Lung (tissue), 12 donors: Measurements from ENCODE around the gene LRTM2. TPM values are rescaled to one million over a fixed set of nuclear protein-coding genes. Genes with fewer than 3 reads are reported as not detected.

ENCODE experiments used
- ATAC-seq: fragments of 200-7000 bp; cut with Tn5 transposase; one replicate; pipeline ENCODE4 v1.9.1; 2020; ENCODE audit warnings: moderate number of reproducible peaks; ENCODE audit not compliant: insufficient read depth, low FRiP score
- DNase-seq, 3 donors: peaks; one replicate each; pipeline ENCODE4 v3.0.0-alpha.2; 2013 to 2017
- H3K27ac ChIP-seq, 2 donors: one replicate each; pipeline ENCODE4 v1.5.1; 2013; ENCODE audit warnings: mild to moderate bottlenecking in 2 of 2, moderate library complexity in 2 of 2, control low read depth in 1 of 2, inconsistent platforms in 1 of 2, low read depth in 1 of 2, low read length in 1 of 2
- H3K27me3 ChIP-seq, 3 donors: one replicate each; pipeline ENCODE4 v1.5.1; 2013; ENCODE audit warnings: low read length in 2 of 3; ENCODE audit not compliant: control insufficient read depth in 3 of 3, insufficient read depth in 3 of 3
- H3K36me3 ChIP-seq, 4 donors: one replicate each; pipeline ENCODE4 v1.5.1; 2013; ENCODE audit warnings: low read length in 4 of 4, mild to moderate bottlenecking in 1 of 4, moderate library complexity in 1 of 4; ENCODE audit not compliant: control insufficient read depth in 4 of 4, insufficient read depth in 4 of 4
- H3K4me1 ChIP-seq, 5 donors: one replicate each; pipeline ENCODE4 v1.5.1; 2013; ENCODE audit warnings: low read length in 5 of 5, mild to moderate bottlenecking in 2 of 5, moderate library complexity in 1 of 5; ENCODE audit not compliant: control insufficient read depth in 5 of 5, insufficient read depth in 5 of 5
- H3K4me3 ChIP-seq: one replicate; pipeline ENCODE4 v1.5.1; 2013; ENCODE audit warnings: mild to moderate bottlenecking, control low read depth, moderate library complexity
- H3K9ac ChIP-seq, 2 donors: one replicate each; pipeline ENCODE4 v1.5.1; 2013; ENCODE audit warnings: low read length in 2 of 2, control low read depth in 1 of 2; ENCODE audit not compliant: insufficient read depth in 1 of 2
- H3K9me3 ChIP-seq, 4 donors: one replicate each; pipeline ENCODE4 v1.5.1; 2013; ENCODE audit warnings: low read length in 3 of 4, mild to moderate bottlenecking in 1 of 4, moderate library complexity in 1 of 4; ENCODE audit not compliant: control insufficient read depth in 4 of 4, insufficient read depth in 3 of 4
- WGBS, 2 donors: extraction: QIAGEN DNeasy Blood & Tissue Kit; methylation state at CpG; one replicate each; pipeline ENCODE4 v1.1.7; 2013; 5-methylcytosine and 5-hydroxymethylcytosine counted together
- polyA plus RNA-seq, 2 donors: library from polyadenylated mRNA; stranded (reverse); fragments of 200-250 nt; gene quantifications; one replicate each; pipeline ENCODE4 v1.2.1, GENCODE V29; 2013
- total RNA-seq, 2 donors: library from RNA; depleted of rRNA in 1 of 2; stranded (reverse); fragments of >200 nt in 1 of 2; gene quantifications; one replicate each; pipeline ENCODE4 v1.2.1, GENCODE V29; 2014 to 2021
- TF ChIP-seq, protein P1 (sequence below): IDR thresholded peaks from 2 replicates; pipeline ENCODE4 v1.5.1; 2012; ENCODE audit warnings: mild to moderate bottlenecking; ENCODE audit errors: control extremely low read depth, extremely low read depth
- donor health status: control.
- donor health status: control.
- donor health status: Bipolar disorder and iron deficiency.
- donor health status: healthy.
- donor health status: DM: yes; HTN: yes; CAD: no.

The LRTM2 gene
- total and polyA plus RNA-seq, 4 donors = 0.01 to 0.06 TPM; not detected in 2

DNA sequence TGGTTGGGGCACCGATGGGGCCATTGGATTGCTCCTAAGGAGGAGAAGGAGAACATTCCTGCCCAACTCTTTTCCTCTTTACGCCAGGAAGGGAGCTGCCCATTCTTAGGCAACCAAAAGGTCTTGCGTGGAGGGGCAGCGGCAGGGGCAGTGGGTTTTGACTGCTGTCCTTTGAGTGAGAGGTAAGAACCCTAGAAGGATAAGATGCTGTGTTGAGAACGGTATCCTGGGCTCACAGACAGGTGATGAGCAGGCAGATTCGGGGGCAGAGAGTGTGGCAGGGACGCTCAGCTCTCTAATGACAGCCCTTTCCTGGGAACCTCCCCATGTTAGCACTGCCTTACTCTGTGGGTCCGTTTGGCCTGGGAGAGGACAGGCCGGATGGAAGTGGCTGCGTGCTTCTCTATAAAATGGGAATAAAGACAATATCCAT, 13.2 kb downstream of the LRTM2 start:
- H3K27me3 ChIP-seq = peaks cover 0 to 12% (median 5%) of the 10 kb centered on the region in 3 donors
- no peaks in the 10 kb centered on the region for H3K36me3 ChIP-seq
- TF ChIP-seq, protein P1, sequence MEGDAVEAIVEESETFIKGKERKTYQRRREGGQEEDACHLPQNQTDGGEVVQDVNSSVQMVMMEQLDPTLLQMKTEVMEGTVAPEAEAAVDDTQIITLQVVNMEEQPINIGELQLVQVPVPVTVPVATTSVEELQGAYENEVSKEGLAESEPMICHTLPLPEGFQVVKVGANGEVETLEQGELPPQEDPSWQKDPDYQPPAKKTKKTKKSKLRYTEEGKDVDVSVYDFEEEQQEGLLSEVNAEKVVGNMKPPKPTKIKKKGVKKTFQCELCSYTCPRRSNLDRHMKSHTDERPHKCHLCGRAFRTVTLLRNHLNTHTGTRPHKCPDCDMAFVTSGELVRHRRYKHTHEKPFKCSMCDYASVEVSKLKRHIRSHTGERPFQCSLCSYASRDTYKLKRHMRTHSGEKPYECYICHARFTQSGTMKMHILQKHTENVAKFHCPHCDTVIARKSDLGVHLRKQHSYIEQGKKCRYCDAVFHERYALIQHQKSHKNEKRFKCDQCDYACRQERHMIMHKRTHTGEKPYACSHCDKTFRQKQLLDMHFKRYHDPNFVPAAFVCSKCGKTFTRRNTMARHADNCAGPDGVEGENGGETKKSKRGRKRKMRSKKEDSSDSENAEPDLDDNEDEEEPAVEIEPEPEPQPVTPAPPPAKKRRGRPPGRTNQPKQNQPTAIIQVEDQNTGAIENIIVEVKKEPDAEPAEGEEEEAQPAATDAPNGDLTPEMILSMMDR = no peak
- H3K9me3 ChIP-seq = peaks cover 0 to 4% (median 0%) of the 10 kb centered on the region in 4 donors
- peaks cover 0 to 11% (median 2%) of the 10 kb centered on the region in 5 donors for H3K4me1 ChIP-seq
- WGBS, 2 donors = 83 to 90% methylated on average over 10 of the region's 10 CpGs
- H3K9ac ChIP-seq = no peak overlapping the region
- DNase-seq (no peak), ATAC-seq (no peak)
- no peak overlapping the region for H3K27ac ChIP-seq
- no peak overlapping the region for H3K4me3 ChIP-seq

DNA sequence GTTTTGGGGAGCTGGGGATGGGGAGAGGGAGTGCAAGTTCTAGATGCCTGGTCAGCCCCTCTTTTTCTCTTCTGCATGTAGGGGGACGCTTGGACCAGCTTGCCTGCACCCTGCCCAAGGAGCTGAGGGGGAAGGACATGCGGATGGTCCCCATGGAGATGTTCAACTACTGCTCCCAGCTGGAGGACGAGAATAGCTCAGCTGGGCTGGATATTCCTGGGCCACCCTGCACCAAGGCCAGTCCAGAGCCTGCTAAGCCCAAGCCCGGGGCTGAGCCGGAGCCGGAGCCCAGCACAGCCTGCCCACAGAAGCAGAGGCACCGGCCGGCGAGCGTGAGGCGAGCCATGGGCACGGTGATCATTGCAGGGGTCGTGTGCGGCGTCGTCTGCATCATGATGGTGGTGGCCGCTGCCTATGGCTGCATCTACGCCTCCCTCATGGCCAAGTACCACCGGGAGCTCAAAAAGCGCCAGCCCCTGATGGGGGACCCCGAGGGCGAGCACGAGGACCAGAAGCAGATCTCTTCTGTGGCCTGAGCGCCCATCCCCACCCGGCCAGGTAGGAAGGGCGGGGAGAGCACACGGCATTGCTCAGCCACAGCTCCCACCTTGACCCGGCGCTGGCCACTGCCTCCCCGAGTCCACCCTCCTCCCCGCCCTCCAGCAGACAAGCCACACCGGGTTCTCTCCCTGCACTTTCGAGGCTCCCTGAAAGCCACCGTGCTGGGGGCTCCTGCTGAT, 14.0 kb downstream of the LRTM2 start:
- ATAC-seq (no peak), DNase-seq (no peak)
- WGBS, 2 donors = 87 to 92% methylated on average over 34 of the region's 34 CpGs
- Histone ChIP-seq H3K27me3 (peaks cover 0 to 10% (median 5%) of the 10 kb centered on the region in 3 donors), H3K4me1 (peaks cover 0 to 11% (median 2%) of the 10 kb centered on the region in 5 donors), H3K4me3 (no peak overlapping the region), H3K27ac (no peak overlapping the region), H3K9ac (no peak overlapping the region), H3K9me3 (peaks cover 0 to 7% (median 0%) of the 10 kb centered on the region in 4 donors), H3K36me3 (no peaks in the 10 kb centered on the region)
- TF ChIP-seq, protein P1 = no peak

DNA sequence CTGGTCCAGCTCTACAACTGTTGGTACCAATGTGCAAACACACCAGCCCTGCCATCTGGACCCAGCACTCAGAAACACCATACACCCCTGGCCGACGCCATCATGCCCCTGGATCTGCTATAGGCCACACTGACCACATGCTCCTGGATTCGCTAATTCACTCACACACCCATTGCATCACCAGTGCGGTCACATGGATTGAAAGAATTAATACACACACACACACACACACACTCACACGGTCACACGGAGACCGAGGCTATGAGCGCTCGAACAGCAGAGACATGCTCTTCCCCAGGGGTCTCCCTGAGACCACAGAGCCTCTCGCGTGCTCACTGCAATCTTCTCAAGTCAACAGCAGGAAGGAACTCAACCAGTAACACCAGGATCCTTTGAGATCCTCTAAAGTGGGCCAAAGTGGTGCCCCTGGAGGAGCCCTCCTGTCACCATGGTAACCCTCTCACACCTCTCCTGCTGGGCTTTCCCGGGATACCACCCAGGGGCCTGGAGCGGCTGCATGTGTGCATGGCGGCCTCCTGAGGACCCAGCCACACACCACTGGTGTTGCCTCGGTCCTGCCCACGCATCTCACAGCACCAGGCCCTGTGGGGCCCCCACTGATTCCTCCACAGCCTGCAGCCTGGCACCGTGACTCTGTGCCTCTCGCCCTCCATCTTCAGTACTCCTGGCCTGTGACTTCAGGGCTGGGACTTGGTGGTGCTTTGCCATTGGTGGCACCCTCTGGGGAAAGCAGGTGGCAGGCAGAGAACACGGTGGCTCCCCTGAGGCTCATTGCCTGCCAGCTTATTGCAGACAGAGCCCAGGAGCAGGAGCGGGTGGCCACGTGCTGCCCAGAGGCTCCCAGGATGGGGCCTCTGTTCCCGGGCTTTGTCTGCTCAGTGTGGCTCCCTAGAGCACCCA, 15.1 kb downstream of the LRTM2 start:
- no peak for ATAC-seq
- Histone ChIP-seq H3K9me3 (peaks cover 0 to 7% (median 0%) of the 10 kb centered on the region in 4 donors), H3K36me3 (no peaks in the 10 kb centered on the region), H3K9ac (no peak overlapping the region), H3K4me3 (no peak overlapping the region), H3K27ac (no peak overlapping the region), H3K27me3 (peaks cover 0 to 10% (median 5%) of the 10 kb centered on the region in 3 donors), H3K4me1 (peaks cover 0 to 3% (median 2%) of the 10 kb centered on the region in 5 donors)
- no peak for DNase-seq
- 77 to 82% methylated on average over 21 to 22 of the region's 22 CpGs for whole genome bisulfite sequencing, 2 donors
- TF ChIP-seq, protein P1 = no peak
